ENCODE results near the gene PKD1. TPM values are rescaled to one million over a fixed set of nuclear protein-coding genes. Genes with fewer than 3 reads are reported as not detected.

Gene PKD1
- total RNA-seq, 2 experiments from 2014 or later = 56.7 to 59.4 TPM

- H3K4me1 Mint-ChIP-seq (ENCODE audit: low read depth) = no peaks in the 10 kb centered on the region
- no peak overlapping the region for H3K4me3 Mint-ChIP-seq
- H3K36me3 Mint-ChIP-seq = peaks cover 11% of the 10 kb centered on the region
- H3K27ac Mint-ChIP-seq = no peak overlapping the region
- no peaks in the 10 kb centered on the region for H3K27me3 Mint-ChIP-seq
- intact Hi-C loops (cut with micrococcal nuclease) = no loop called here
- POLR2A ChIA-PET = no interaction called here
- DNase-seq = no peak
- H3K9me3 Mint-ChIP-seq = no peaks in the 10 kb centered on the region
- CTCF ChIA-PET = interaction anchor here (0.9 to 1.3 kb wide), 2 partner anchors 49 to 88 kb away, joined by 3 to 4 read pairs; no protein-coding TSS in a partner anchor
These were observed 44.0 kb downstream of the PKD1 start for GRCh38 chr16:2091547-2092255.

DNA sequence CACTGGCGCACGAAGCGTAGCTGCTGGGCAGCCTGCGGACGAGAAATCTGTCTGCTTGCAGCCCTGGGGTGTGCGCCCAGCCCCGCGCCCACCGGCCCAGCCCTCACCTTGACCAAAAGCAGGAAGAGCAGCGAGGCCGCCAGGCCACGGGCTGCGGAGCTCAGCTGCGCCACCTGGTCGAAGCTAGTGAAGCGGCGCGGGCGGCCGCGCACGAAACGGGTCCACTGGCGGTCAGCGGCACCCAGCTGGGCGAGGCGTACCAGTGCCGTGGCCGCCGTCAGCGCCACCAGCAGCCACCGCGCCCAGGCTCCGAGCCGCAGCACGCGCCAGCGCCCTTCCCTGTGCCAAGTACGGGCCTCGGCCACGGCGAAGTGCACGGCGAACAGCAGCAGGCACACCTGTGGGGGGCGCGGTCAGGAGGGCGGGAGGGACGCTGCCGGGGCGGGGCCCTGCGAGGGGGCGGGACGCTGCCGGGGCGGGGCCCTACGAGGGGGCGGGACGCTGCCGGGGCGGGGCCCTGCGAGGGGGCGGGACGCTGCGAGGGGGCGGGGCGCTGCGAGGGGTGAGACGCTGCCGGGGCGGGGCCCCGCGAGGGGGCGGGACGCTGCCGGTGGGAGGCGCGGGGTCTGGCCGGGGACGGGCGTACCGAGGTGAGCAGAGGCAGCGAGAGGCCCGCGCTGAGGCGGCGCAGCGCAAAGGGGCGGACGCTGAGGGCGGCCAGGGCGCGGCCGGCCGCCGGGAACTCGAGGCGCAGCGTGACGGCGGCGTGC lies 44.7 kb downstream of the PKD1 start:
- no peaks in the 10 kb centered on the region for H3K27me3 Mint-ChIP-seq
- peak; percentile 18 for DNase-seq
- intact Hi-C loops (cut with micrococcal nuclease) = no loop called here
- CTCF ChIA-PET = interaction anchor here (1.3 kb wide), 1 partner anchor 87 kb away, joined by 4 read pairs; no protein-coding TSS in a partner anchor
- no peak overlapping the region for H3K4me3 Mint-ChIP-seq
- POLR2A ChIA-PET = no interaction called here
- H3K4me1 Mint-ChIP-seq (ENCODE audit: low read depth) = no peaks in the 10 kb centered on the region
- no peak overlapping the region for H3K27ac Mint-ChIP-seq
- no peaks in the 10 kb centered on the region for H3K9me3 Mint-ChIP-seq
- peaks cover 11% of the 10 kb centered on the region for H3K36me3 Mint-ChIP-seq

DNA sequence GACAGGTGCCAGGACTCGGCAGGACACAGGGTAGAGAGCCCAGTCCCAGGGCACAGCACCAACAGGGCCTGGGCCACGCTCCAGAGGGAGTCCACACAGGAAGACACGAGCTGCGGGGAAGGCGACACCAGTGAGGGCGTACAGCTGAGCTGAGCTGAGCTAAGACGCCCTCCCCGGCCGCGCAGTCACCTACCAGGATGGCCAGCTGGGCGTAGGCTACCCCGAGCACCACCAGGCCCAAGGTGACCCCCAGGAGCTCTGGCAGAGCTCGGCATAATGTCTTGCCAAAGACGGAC lies 45.3 kb downstream of the PKD1 start:
- Mint-ChIP-seq H3K36me3 (peaks cover 9% of the 10 kb centered on the region), H3K4me1 (ENCODE audit: low read depth) (no peaks in the 10 kb centered on the region), H3K27ac (no peak overlapping the region), H3K9me3 (no peaks in the 10 kb centered on the region), H3K27me3 (no peaks in the 10 kb centered on the region), H3K4me3 (no peak overlapping the region)
- CTCF ChIA-PET = no interaction called here
- DNase-seq = no peak
- POLR2A ChIA-PET = no interaction called here
- intact Hi-C loops (cut with micrococcal nuclease) = no loop called here

DNA sequence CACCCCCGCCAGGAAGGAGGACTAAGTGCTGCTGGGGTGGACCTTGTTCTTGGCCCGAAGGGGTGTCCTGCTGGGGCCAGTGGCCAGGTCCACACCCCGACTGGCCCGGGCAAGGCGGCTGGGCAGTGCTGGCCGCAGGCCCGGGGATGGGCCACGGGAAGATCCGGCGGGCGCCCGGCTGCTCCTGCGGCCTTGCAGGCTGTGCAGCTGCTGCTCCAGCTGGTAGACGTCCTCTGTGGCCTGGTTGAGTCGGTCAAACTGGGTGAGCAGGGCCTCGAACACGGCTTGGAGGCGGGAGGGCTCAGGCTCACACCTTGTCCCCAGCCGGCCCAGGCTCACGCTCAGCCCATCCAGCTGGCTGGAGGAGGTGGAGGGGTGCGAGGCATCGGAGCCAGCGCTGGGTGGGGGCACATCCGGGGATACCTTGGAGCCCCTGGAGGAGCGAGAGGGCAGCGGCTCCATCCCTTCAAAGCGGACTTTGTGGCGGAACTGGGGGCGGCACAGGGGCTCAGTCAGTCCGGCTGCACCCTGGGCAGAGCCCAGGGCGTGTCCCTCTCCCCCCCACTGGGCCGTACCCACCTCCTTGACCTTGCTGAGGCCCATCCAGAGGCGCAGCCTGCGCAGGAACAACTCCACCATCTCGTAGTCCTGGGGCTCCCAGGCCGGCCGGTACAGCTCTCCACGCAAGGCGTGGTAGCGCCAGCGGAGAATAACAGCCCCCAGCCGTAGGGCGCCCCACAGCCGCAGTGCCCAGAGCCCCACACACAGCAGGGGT lies 45.8 kb downstream of the PKD1 start:
- POLR2A ChIA-PET = no interaction called here
- CTCF ChIA-PET = no interaction called here
- DNase-seq = no peak
- Mint-ChIP-seq H3K27me3 (no peaks in the 10 kb centered on the region), H3K27ac (no peak overlapping the region), H3K36me3 (peaks cover 9% of the 10 kb centered on the region), H3K9me3 (no peaks in the 10 kb centered on the region), H3K4me1 (ENCODE audit: low read depth) (no peaks in the 10 kb centered on the region), H3K4me3 (no peak overlapping the region)
- intact Hi-C loops (cut with micrococcal nuclease) = no loop called here

DNA sequence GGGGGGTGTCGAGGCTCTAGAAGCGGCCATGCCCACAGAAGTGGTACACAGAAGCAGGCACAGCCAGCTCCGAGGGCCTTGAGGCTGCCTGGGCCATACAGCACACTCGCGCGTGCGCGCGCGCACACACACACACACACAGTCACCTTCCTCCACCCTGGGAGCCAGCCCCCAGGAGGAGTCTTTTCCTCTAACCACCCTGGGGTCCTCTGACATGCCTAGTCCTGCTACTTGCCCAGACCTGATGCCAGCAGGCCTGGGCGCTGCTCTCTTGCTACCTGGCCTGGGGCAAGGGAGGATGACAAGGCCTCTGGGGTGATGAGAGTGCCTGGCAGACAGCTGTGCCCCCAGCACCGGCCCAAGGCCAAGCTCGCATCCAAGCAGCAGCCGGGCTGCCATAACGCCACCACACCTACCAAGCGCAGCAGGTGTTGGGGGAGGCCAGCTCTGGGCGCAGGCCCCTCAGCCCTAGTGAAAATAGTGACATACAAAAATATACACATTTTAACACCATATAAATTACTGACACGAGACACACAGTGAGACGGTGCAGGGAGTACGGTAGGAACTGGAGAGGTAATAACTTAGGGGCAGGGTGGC lies 46.8 kb downstream of the PKD1 start:
- POLR2A ChIA-PET = no interaction called here
- peaks cover 9% of the 10 kb centered on the region for H3K36me3 Mint-ChIP-seq
- intact Hi-C loops (cut with micrococcal nuclease) = no loop called here
- no peak overlapping the region for H3K27ac Mint-ChIP-seq
- no peaks in the 10 kb centered on the region for H3K4me1 Mint-ChIP-seq (ENCODE audit: low read depth)
- H3K4me3 Mint-ChIP-seq = no peak overlapping the region
- CTCF ChIA-PET = no interaction called here
- H3K27me3 Mint-ChIP-seq = no peaks in the 10 kb centered on the region
- DNase-seq = no peak
- H3K9me3 Mint-ChIP-seq = no peaks in the 10 kb centered on the region

GRCh38 chr16:2087748-2088631 lies 47.7 kb downstream of the PKD1 start:
- Mint-ChIP-seq H3K9me3 (no peaks in the 10 kb centered on the region), H3K4me3 (no peak overlapping the region), H3K27me3 (no peaks in the 10 kb centered on the region), H3K36me3 (peaks cover 9% of the 10 kb centered on the region), H3K27ac (no peak overlapping the region), H3K4me1 (ENCODE audit: low read depth) (no peaks in the 10 kb centered on the region)
- intact Hi-C loops (cut with micrococcal nuclease) = no loop called here
- no peak for DNase-seq
- ChIA-PET POLR2A (no interaction called here), CTCF (no interaction called here)

DNA sequence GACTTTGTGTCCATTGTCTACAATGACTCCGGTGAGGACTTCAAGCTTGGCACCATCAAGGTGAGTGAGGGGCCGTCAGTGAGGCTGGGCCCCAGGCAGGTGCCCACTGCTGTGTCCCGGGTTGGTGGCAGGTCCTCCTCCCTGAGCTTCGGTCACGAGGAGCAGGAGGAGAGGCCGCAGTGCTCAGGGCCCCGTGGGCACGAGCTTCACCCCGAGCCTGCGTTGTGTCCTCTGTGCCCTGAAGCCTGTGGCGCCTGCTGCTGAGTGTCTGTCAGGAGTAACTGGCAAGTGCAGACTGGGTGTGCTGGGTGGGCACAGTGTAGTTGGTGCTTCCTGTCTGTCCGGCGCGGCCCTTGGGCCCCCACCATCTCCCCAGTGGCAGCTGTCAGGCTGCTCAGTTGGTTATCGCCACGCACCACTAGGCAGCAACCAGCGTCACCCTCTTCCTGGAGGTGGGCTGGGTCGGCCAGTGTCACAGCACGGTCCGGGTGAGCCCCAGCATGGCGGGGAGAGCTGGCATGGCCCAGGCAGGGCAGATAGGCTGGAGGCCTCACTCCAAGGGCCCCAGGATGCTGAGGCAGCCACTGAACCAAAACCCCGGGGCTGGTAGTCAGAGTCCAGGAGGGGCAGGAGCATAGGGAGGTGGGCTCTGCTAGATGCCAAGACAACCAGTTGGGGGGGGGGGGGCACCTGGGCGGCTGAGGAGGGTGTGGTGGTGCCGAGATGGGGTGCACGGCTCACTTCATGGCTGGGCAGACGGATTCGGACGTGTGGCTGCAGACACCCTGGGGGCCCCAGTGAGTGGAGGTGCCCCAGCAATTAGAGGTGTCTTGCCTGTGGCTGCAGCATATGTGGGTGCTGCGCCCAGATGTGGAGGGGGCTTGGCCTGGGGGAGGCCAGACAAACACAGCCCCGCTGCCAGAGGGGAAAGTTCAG lies 48.6 kb downstream of the PKD1 start:
- DNase-seq = no peak
- no peak overlapping the region for H3K4me3 Mint-ChIP-seq
- CTCF ChIA-PET = interaction anchor here (0.9 kb wide), 1 partner anchor 34 kb away, joined by 3 read pairs; no protein-coding TSS in a partner anchor
- peaks cover 9% of the 10 kb centered on the region for H3K36me3 Mint-ChIP-seq
- H3K4me1 Mint-ChIP-seq (ENCODE audit: low read depth) = no peaks in the 10 kb centered on the region
- POLR2A ChIA-PET = no interaction called here
- intact Hi-C loops (cut with micrococcal nuclease) = no loop called here
- no peak overlapping the region for H3K27ac Mint-ChIP-seq
- no peaks in the 10 kb centered on the region for H3K9me3 Mint-ChIP-seq
- no peaks in the 10 kb centered on the region for H3K27me3 Mint-ChIP-seq

- POLR2A ChIA-PET = no interaction called here
- Mint-ChIP-seq H3K36me3 (peaks cover 9% of the 10 kb centered on the region), H3K4me3 (no peak overlapping the region), H3K4me1 (ENCODE audit: low read depth) (no peaks in the 10 kb centered on the region), H3K27me3 (no peaks in the 10 kb centered on the region), H3K27ac (no peak overlapping the region), H3K9me3 (no peaks in the 10 kb centered on the region)
- intact Hi-C loops (cut with micrococcal nuclease) = no loop called here
- CTCF ChIA-PET = interaction anchor here (0.9 kb wide), 1 partner anchor 35 kb away, joined by 3 read pairs; no protein-coding TSS in a partner anchor
- DNase-seq = no peak
These were observed 49.5 kb downstream of the PKD1 start for GRCh38 chr16:2086106-2086742.

GRCh38 chr16:2085669-2086068 lies 50.0 kb downstream of the PKD1 start:
- ChIA-PET POLR2A (no interaction called here), CTCF (no interaction called here)
- H3K27ac Mint-ChIP-seq = no peak overlapping the region
- H3K36me3 Mint-ChIP-seq = peaks cover 9% of the 10 kb centered on the region
- no peak overlapping the region for H3K4me3 Mint-ChIP-seq
- no peak for DNase-seq
- intact Hi-C loops (cut with micrococcal nuclease) = no loop called here
- H3K4me1 Mint-ChIP-seq (ENCODE audit: low read depth) = no peaks in the 10 kb centered on the region
- H3K27me3 Mint-ChIP-seq = no peaks in the 10 kb centered on the region
- no peaks in the 10 kb centered on the region for H3K9me3 Mint-ChIP-seq

GRCh38 chr16:2084895-2085625 lies 50.6 kb downstream of the PKD1 start:
- peaks cover 4% of the 10 kb centered on the region for H3K36me3 Mint-ChIP-seq

More at GRCh38 chr16:2084895-2085625, 50.6 kb downstream of the PKD1 start:
- H3K9me3 Mint-ChIP-seq = no peaks in the 10 kb centered on the region
- DNase-seq = no peak
- intact Hi-C loops (cut with micrococcal nuclease) = no loop called here
- no peaks in the 10 kb centered on the region for H3K4me1 Mint-ChIP-seq (ENCODE audit: low read depth)
- H3K4me3 Mint-ChIP-seq = no peak overlapping the region
- CTCF ChIA-PET = no interaction called here
- no peaks in the 10 kb centered on the region for H3K27me3 Mint-ChIP-seq
- POLR2A ChIA-PET = no interaction called here
- H3K27ac Mint-ChIP-seq = no peak overlapping the region

All from activated CD4-positive, alpha-beta memory T cell treated with anti-CD3 and anti-CD28 coated beads for 36 hours (primary cell).